ENCODE measurements around the gene NTMT1. TPM values are rescaled to one million over a fixed set of nuclear protein-coding genes. Genes with fewer than 3 reads are reported as not detected.

NTMT1 gene
- total RNA-seq, 4 donors from 2014 or later, result 19.6 to 28.4 (median 22.6) TPM

DNA sequence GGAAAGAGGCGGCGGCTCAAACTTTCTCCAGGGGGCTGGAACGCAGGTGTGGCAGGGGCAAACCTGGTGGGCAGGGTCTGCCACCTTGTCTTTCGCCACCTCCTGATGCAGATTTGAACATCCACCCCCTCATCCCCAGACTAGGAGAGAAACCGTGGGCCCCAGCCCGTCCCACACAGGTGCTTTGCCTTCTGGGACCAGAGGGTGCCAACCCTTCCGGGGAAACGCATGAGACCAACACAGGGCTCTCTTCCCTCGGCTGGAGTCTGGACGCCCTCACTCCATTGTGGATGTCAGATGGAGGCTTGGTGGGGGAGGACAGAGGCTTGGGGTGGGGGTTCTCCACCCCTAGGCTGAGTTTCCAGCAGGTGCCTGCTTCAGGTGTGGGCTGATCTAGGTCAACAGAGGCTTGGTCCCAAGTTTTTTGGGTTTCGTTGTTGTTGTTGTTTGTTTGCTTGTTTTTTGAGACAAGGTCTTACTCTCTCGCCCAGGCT, 14.6 kb upstream of the NTMT1 start:
- H3K36me3 ChIP-seq, result no peaks in the 10 kb centered on the region
- no peak overlapping the region for H3K4me3 ChIP-seq (replicated peaks in 1 of 3)
- no peak for DNase-seq
- intact Hi-C loops (cut with DNase I), result loop anchor here (5.0 kb wide), 3 partner anchors 289 to 474 kb away; no protein-coding TSS in a partner anchor
- TF ChIP-seq, protein P1, sequence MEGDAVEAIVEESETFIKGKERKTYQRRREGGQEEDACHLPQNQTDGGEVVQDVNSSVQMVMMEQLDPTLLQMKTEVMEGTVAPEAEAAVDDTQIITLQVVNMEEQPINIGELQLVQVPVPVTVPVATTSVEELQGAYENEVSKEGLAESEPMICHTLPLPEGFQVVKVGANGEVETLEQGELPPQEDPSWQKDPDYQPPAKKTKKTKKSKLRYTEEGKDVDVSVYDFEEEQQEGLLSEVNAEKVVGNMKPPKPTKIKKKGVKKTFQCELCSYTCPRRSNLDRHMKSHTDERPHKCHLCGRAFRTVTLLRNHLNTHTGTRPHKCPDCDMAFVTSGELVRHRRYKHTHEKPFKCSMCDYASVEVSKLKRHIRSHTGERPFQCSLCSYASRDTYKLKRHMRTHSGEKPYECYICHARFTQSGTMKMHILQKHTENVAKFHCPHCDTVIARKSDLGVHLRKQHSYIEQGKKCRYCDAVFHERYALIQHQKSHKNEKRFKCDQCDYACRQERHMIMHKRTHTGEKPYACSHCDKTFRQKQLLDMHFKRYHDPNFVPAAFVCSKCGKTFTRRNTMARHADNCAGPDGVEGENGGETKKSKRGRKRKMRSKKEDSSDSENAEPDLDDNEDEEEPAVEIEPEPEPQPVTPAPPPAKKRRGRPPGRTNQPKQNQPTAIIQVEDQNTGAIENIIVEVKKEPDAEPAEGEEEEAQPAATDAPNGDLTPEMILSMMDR (IDR thresholded peaks at IDR 0.05), result peak in 1 of 6 experiments; percentile 29
- no peak for TF ChIP-seq POLR2A (IDR thresholded peaks at IDR 0.05)
- H3K27me3 ChIP-seq, result no peaks in the 10 kb centered on the region
- WGBS, 2 donors, result 44 to 45% methylated on average over 9 to 12 of the region's 12 CpGs
- H3K9me3 ChIP-seq, result no peaks in the 10 kb centered on the region
- H3K27ac ChIP-seq, result peak overlapping the region in 1 of 3 donors; percentile 78
- peaks cover 14 to 53% of the 10 kb centered on the region in 2 donors for H3K4me1 ChIP-seq

DNA sequence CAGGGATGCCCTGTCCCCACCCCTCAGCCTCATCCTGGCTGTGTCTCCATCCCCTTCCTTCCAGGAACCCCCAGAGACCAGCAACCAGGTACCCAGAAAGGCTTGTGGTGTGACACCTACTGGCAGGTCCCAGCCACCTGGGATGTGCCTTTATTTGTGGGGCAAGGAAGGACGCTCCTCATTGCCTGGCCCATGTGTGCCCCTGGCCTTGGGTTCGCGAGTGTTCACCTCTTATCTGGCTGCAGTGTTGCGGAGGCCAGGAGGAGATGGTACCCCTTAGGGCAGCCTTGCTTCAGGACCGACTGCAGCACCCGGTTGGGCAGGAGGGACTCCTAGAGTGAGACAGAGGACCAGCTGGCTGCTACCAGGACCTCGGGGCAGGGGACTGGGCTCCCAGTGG, 13.8 kb upstream of the NTMT1 start:
- TF ChIP-seq, protein P1 (IDR thresholded peaks at IDR 0.05), result no peak
- no peak for TF ChIP-seq POLR2A (IDR thresholded peaks at IDR 0.05)
- Histone ChIP-seq H3K9me3 (no peaks in the 10 kb centered on the region), H3K36me3 (no peaks in the 10 kb centered on the region), H3K4me3 (replicated peaks in 1 of 3) (no peak overlapping the region), H3K27ac (no peak overlapping the region), H3K27me3 (no peaks in the 10 kb centered on the region), H3K4me1 (peaks cover 14 to 47% of the 10 kb centered on the region in 2 donors)
- no peak for DNase-seq
- 67 to 95% methylated on average over 4 of the region's 7 CpGs for WGBS, 2 donors
- intact Hi-C loops (cut with DNase I), result loop anchor here (5.0 kb wide), 3 partner anchors 290 to 475 kb away; no protein-coding TSS in a partner anchor

DNA sequence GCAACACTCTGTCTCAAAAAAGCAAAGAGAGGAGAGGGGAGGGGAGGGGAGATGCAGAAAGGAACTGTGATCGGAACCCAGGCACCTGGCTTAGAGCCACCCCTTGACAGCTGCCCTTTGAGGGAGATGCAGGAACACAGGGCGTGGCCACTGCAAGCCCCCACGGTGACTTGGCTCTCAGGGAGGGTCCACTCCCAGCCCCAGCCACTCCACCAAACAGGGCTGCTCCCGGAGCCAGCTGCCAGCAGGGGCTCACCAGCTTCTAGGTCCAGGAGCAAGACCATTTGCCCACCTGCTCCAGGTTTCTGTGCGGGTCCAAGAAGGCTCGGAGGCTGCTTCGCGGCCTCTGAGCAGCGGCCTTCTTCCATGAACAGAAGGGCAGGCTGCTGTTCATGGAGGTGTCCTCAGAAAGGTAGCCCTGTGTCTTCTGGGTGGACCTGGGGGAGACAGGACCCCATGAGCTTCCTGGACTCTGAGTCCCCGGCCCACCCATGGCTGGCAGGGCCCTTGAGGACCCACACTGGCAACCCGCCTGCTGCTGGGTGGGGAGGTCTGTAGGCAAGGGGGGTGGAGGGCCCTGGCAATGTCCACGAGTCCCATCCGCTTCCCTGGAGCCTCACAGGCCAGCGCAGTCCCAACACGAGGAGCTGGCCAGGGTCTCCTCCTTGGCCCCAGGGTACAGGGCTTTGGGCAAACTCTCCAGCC, 13.0 kb upstream of the NTMT1 start:
- WGBS, 2 donors, result 62 to 75% methylated on average over 7 to 10 of the region's 15 CpGs
- no peak for TF ChIP-seq POLR2A (IDR thresholded peaks at IDR 0.05)
- TF ChIP-seq, protein P1 (IDR thresholded peaks at IDR 0.05), result no peak
- Histone ChIP-seq H3K9me3 (no peaks in the 10 kb centered on the region), H3K36me3 (no peaks in the 10 kb centered on the region), H3K4me3 (replicated peaks in 1 of 3) (no peak overlapping the region), H3K27ac (peak overlapping the region in 1 of 3 donors; percentile 23), H3K27me3 (no peaks in the 10 kb centered on the region), H3K4me1 (peaks cover 14 to 39% of the 10 kb centered on the region in 2 donors)
- intact Hi-C loops (cut with DNase I), result loop anchor here (5.0 kb wide), 3 partner anchors 291 to 476 kb away; no protein-coding TSS in a partner anchor
- no peak for DNase-seq

DNA sequence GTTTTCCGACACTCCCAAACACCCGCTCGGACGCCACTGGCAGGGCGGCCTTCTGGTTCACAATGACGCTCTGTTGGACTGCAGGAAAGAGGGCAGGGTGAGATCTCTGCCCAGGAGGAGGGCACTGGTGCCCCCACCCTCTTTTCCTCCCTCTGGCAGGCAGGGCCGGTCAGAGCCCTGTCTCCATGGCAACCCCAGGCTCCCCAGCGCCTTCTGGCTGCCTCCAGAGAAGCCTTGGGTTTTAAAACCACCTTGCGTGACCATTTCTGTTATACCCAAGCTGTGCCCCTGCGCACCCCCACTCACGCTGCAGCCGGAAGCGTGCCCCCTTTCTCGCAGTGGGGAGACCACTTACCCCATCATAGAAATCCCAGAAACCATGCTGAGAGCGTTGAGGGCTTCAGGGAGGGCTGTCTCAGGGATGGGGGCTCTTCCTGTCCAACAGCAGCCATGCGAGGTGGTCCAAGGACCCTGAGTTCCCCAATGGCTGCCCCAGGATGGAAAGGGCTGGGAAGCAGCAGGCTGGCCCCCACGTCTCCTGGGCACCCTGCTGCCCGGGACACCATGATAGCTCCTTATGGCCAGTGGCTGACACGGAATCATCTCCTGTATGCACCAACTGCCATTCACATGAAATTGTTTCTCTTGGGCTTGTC, 12.3 kb upstream of the NTMT1 start:
- intact Hi-C loops (cut with DNase I), result loop anchor here (5.0 kb wide), 3 partner anchors 291 to 476 kb away; no protein-coding TSS in a partner anchor
- no peaks in the 10 kb centered on the region for H3K27me3 ChIP-seq
- H3K4me3 ChIP-seq (replicated peaks in 1 of 3), result no peak overlapping the region
- peaks cover 14 to 33% of the 10 kb centered on the region in 2 donors for H3K4me1 ChIP-seq
- 44 to 46% methylated on average over 14 to 19 of the region's 19 CpGs for WGBS, 2 donors
- TF ChIP-seq POLR2A (IDR thresholded peaks at IDR 0.05), result peak in 1 of 2 donors; percentile 21
- TF ChIP-seq, protein P1 (IDR thresholded peaks at IDR 0.05), result peak in 1 of 6 experiments; percentile 14
- no peaks in the 10 kb centered on the region for H3K9me3 ChIP-seq
- DNase-seq, result peak; percentile 78 to 90
- H3K36me3 ChIP-seq, result no peaks in the 10 kb centered on the region
- H3K27ac ChIP-seq, result peak overlapping the region in 1 of 3 donors; percentile 23

Measured in thyroid gland (tissue), 4 donors.